ENCODE results near the gene CAMK1G.

CAMK1G gene

GRCh38 chr1:209595599-209596285 is 12.2 kb downstream of the CAMK1G start:
- Histone ChIP-seq H3K4me1 (ENCODE audit: control insufficient read depth, insufficient read depth, low read length) (no peaks in the 10 kb centered on the region), H3K9me3 (ENCODE audit: control insufficient read depth, low read length) (no peaks in the 10 kb centered on the region), H3K27me3 (ENCODE audit: control insufficient read depth, insufficient read depth, low read length, poor library complexity, severe bottlenecking) (no peaks in the 10 kb centered on the region), H3K36me3 (ENCODE audit: control insufficient read depth, insufficient read depth, low read length) (no peaks in the 10 kb centered on the region), H3K4me3 (ENCODE audit: insufficient read depth, low read depth, low read length) (no peak overlapping the region), H3K27ac (ENCODE audit: insufficient read depth, low read depth, low read length, poor library complexity, severe bottlenecking) (no peak overlapping the region)
- WGBS, 2 experiments: 88% methylated on average over 10 of the region's 10 CpGs

- no peak overlapping the region for H3K27ac ChIP-seq (ENCODE audit: insufficient read depth, low read depth, low read length, poor library complexity, severe bottlenecking)
- WGBS, 2 experiments: 100% methylated on average over 2 of the region's 2 CpGs; no CpG with 5 or more reads in 1 of the 2 experiments
- no peaks in the 10 kb centered on the region for H3K4me1 ChIP-seq (ENCODE audit: control insufficient read depth, insufficient read depth, low read length)
- H3K9me3 ChIP-seq (ENCODE audit: control insufficient read depth, low read length): no peaks in the 10 kb centered on the region
- H3K36me3 ChIP-seq (ENCODE audit: control insufficient read depth, insufficient read depth, low read length): no peaks in the 10 kb centered on the region
- no peak overlapping the region for H3K4me3 ChIP-seq (ENCODE audit: insufficient read depth, low read depth, low read length)
- no peaks in the 10 kb centered on the region for H3K27me3 ChIP-seq (ENCODE audit: control insufficient read depth, insufficient read depth, low read length, poor library complexity, severe bottlenecking)
Measured at GRCh38 chr1:209597499-209597898, 14.0 kb downstream of the CAMK1G start.

GRCh38 chr1:209598227-209598626 is 14.7 kb downstream of the CAMK1G start:
- Histone ChIP-seq H3K27ac (ENCODE audit: insufficient read depth, low read depth, low read length, poor library complexity, severe bottlenecking) (no peak overlapping the region), H3K4me3 (ENCODE audit: insufficient read depth, low read depth, low read length) (no peak overlapping the region), H3K36me3 (ENCODE audit: control insufficient read depth, insufficient read depth, low read length) (no peaks in the 10 kb centered on the region), H3K4me1 (ENCODE audit: control insufficient read depth, insufficient read depth, low read length) (no peaks in the 10 kb centered on the region), H3K9me3 (ENCODE audit: control insufficient read depth, low read length) (no peaks in the 10 kb centered on the region), H3K27me3 (ENCODE audit: control insufficient read depth, insufficient read depth, low read length, poor library complexity, severe bottlenecking) (no peaks in the 10 kb centered on the region)
- 89 to 90% methylated on average over 1 of the region's 1 CpG for WGBS, 2 experiments

GRCh38 chr1:209600541-209600940 is 17.0 kb downstream of the CAMK1G start:
- H3K4me3 ChIP-seq (ENCODE audit: insufficient read depth, low read depth, low read length): no peak overlapping the region
- H3K27ac ChIP-seq (ENCODE audit: insufficient read depth, low read depth, low read length, poor library complexity, severe bottlenecking): no peak overlapping the region
- no peaks in the 10 kb centered on the region for H3K9me3 ChIP-seq (ENCODE audit: control insufficient read depth, low read length)
- no peaks in the 10 kb centered on the region for H3K27me3 ChIP-seq (ENCODE audit: control insufficient read depth, insufficient read depth, low read length, poor library complexity, severe bottlenecking)
- WGBS, 2 experiments: 82 to 93% methylated on average over 1 of the region's 1 CpG
- H3K4me1 ChIP-seq (ENCODE audit: control insufficient read depth, insufficient read depth, low read length): no peaks in the 10 kb centered on the region
- no peaks in the 10 kb centered on the region for H3K36me3 ChIP-seq (ENCODE audit: control insufficient read depth, insufficient read depth, low read length)

- Histone ChIP-seq H3K36me3 (ENCODE audit: control insufficient read depth, insufficient read depth, low read length) (peaks cover 5% of the 10 kb centered on the region), H3K4me1 (ENCODE audit: control insufficient read depth, insufficient read depth, low read length) (no peaks in the 10 kb centered on the region), H3K27ac (ENCODE audit: insufficient read depth, low read depth, low read length, poor library complexity, severe bottlenecking) (no peak overlapping the region), H3K27me3 (ENCODE audit: control insufficient read depth, insufficient read depth, low read length, poor library complexity, severe bottlenecking) (no peaks in the 10 kb centered on the region), H3K9me3 (ENCODE audit: control insufficient read depth, low read length) (no peaks in the 10 kb centered on the region), H3K4me3 (ENCODE audit: insufficient read depth, low read depth, low read length) (no peak overlapping the region)
- 59% methylated on average over 6 of the region's 6 CpGs for WGBS, 2 experiments
Measured at GRCh38 chr1:209601809-209602657, 18.5 kb downstream of the CAMK1G start.

GRCh38 chr1:209603877-209604276 is 20.4 kb downstream of the CAMK1G start:
- Histone ChIP-seq H3K36me3 (ENCODE audit: control insufficient read depth, insufficient read depth, low read length) (peaks cover 5% of the 10 kb centered on the region), H3K4me1 (ENCODE audit: control insufficient read depth, insufficient read depth, low read length) (no peaks in the 10 kb centered on the region), H3K27me3 (ENCODE audit: control insufficient read depth, insufficient read depth, low read length, poor library complexity, severe bottlenecking) (no peaks in the 10 kb centered on the region), H3K27ac (ENCODE audit: insufficient read depth, low read depth, low read length, poor library complexity, severe bottlenecking) (no peak overlapping the region), H3K9me3 (ENCODE audit: control insufficient read depth, low read length) (no peaks in the 10 kb centered on the region), H3K4me3 (ENCODE audit: insufficient read depth, low read depth, low read length) (no peak overlapping the region)
- 94% methylated on average over 5 of the region's 5 CpGs for WGBS, 2 experiments

GRCh38 chr1:209607102-209607794 is 23.7 kb downstream of the CAMK1G start:
- Histone ChIP-seq H3K4me1 (ENCODE audit: control insufficient read depth, insufficient read depth, low read length) (no peaks in the 10 kb centered on the region), H3K36me3 (ENCODE audit: control insufficient read depth, insufficient read depth, low read length) (peaks cover 5% of the 10 kb centered on the region), H3K27me3 (ENCODE audit: control insufficient read depth, insufficient read depth, low read length, poor library complexity, severe bottlenecking) (no peaks in the 10 kb centered on the region), H3K9me3 (ENCODE audit: control insufficient read depth, low read length) (no peaks in the 10 kb centered on the region), H3K4me3 (ENCODE audit: insufficient read depth, low read depth, low read length) (no peak overlapping the region), H3K27ac (ENCODE audit: insufficient read depth, low read depth, low read length, poor library complexity, severe bottlenecking) (no peak overlapping the region)
- WGBS, 2 experiments: 82 to 86% methylated on average over 1 of the region's 1 CpG

GRCh38 chr1:209607795-209608178 is 24.3 kb downstream of the CAMK1G start:
- Histone ChIP-seq H3K27me3 (ENCODE audit: control insufficient read depth, insufficient read depth, low read length, poor library complexity, severe bottlenecking) (no peaks in the 10 kb centered on the region), H3K36me3 (ENCODE audit: control insufficient read depth, insufficient read depth, low read length) (peaks cover 5% of the 10 kb centered on the region), H3K9me3 (ENCODE audit: control insufficient read depth, low read length) (no peaks in the 10 kb centered on the region), H3K4me1 (ENCODE audit: control insufficient read depth, insufficient read depth, low read length) (no peaks in the 10 kb centered on the region), H3K27ac (ENCODE audit: insufficient read depth, low read depth, low read length, poor library complexity, severe bottlenecking) (no peak overlapping the region), H3K4me3 (ENCODE audit: insufficient read depth, low read depth, low read length) (no peak overlapping the region)
- 90% methylated on average over 8 of the region's 8 CpGs for WGBS, 2 experiments

GRCh38 chr1:209609041-209609790 is 25.7 kb downstream of the CAMK1G start:
- no peaks in the 10 kb centered on the region for H3K9me3 ChIP-seq (ENCODE audit: control insufficient read depth, low read length)
- no peaks in the 10 kb centered on the region for H3K27me3 ChIP-seq (ENCODE audit: control insufficient read depth, insufficient read depth, low read length, poor library complexity, severe bottlenecking)
- H3K36me3 ChIP-seq (ENCODE audit: control insufficient read depth, insufficient read depth, low read length): peaks cover 5% of the 10 kb centered on the region
- H3K4me1 ChIP-seq (ENCODE audit: control insufficient read depth, insufficient read depth, low read length): no peaks in the 10 kb centered on the region
- WGBS, 2 experiments: 95 to 96% methylated on average over 9 of the region's 9 CpGs
- no peak overlapping the region for H3K4me3 ChIP-seq (ENCODE audit: insufficient read depth, low read depth, low read length)
- no peak overlapping the region for H3K27ac ChIP-seq (ENCODE audit: insufficient read depth, low read depth, low read length, poor library complexity, severe bottlenecking)
